Measurements from ENCODE around the gene DBX1.

GRCh38 chr11:20110908-20111669 is 49.2 kb downstream of the DBX1 start:
- TF ChIP-seq GATA2 (IDR thresholded peaks at IDR 0.05; ENCODE audit: low read depth, low read length) (no peak), GATA3 (IDR thresholded peaks at IDR 0.05; ENCODE audit: low read depth, low read length) (no peak)
